ENCODE data around the gene KIAA0586. TPM values are rescaled to one million over a fixed set of nuclear protein-coding genes. Genes with fewer than 3 reads are reported as not detected.

The KIAA0586 gene
- total and polyA plus RNA-seq, 2 donors (not counting 3 experiments of a cell fraction or from before 2014, with no cell fraction given) = 7.4 to 25.9 TPM

DNA sequence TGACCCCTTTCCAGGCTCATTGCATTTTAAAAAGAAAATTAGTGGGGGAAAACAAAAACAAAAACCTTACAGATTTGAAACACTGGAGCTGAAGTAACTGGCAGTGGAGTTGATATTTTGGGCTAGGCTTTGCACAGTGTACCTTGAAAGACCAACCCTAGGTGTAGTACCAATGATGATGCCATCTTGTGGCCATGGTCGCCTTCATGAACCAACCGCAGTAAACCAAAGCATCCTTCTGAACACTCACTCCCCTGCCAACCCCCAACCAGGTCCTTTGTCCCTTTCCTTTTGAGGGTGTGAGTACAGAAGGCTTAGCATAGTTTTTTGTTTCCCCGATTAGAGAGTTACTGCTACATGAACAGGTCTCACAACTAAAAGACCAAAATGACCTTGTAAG, 25.9 kb upstream of the KIAA0586 start:
- FAIRE-seq (no peak), DNase-seq (ENCODE audit: low read depth, low spot score) (no peak)
- H2AFZ ChIP-seq (ENCODE audit: low read depth, low read length) = no peak overlapping the region
- no peaks in the 10 kb centered on the region for H3K27me3 ChIP-seq (ENCODE audit: control insufficient read depth in 2 of 2, insufficient read depth in 2 of 2, low read length in 2 of 2)
- intact Hi-C loops (cut with micrococcal nuclease) = no loop called here
- ChIA-PET POLR2A (no interaction called here), CTCF (interaction anchor here (1.4 kb wide), 1 partner anchor 294 kb away, joined by 5 read pairs; no protein-coding TSS in a partner anchor)
- no peak for TF ChIP-seq EZH2 (IDR thresholded peaks at IDR 0.05; ENCODE audit: borderline replicate concordance, low read depth, low read length, severe bottlenecking)
- TF ChIP-seq FOS (IDR thresholded peaks at IDR 0.05; ENCODE audit: borderline replicate concordance, insufficient read depth, low read length) = no peak
- TF ChIP-seq POLR2A (IDR thresholded peaks at IDR 0.05; ENCODE audit: low read depth, low read length) = no peak
- TF ChIP-seq GATA2 (IDR thresholded peaks at IDR 0.05; ENCODE audit: insufficient read depth, insufficient read length, low read depth, low read length) = no peak
- no peak for TF ChIP-seq POLR2AphosphoS5 (IDR thresholded peaks at IDR 0.05; ENCODE audit: insufficient read depth, low read depth, low read length)
- TF ChIP-seq, protein P1, sequence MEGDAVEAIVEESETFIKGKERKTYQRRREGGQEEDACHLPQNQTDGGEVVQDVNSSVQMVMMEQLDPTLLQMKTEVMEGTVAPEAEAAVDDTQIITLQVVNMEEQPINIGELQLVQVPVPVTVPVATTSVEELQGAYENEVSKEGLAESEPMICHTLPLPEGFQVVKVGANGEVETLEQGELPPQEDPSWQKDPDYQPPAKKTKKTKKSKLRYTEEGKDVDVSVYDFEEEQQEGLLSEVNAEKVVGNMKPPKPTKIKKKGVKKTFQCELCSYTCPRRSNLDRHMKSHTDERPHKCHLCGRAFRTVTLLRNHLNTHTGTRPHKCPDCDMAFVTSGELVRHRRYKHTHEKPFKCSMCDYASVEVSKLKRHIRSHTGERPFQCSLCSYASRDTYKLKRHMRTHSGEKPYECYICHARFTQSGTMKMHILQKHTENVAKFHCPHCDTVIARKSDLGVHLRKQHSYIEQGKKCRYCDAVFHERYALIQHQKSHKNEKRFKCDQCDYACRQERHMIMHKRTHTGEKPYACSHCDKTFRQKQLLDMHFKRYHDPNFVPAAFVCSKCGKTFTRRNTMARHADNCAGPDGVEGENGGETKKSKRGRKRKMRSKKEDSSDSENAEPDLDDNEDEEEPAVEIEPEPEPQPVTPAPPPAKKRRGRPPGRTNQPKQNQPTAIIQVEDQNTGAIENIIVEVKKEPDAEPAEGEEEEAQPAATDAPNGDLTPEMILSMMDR (IDR thresholded peaks at IDR 0.05; ENCODE audit: extremely low read depth in 1 of 2, insufficient read depth in 1 of 2, low read depth in 1 of 2, low read length in 2 of 2) = no peak
- TF ChIP-seq, protein P2, sequence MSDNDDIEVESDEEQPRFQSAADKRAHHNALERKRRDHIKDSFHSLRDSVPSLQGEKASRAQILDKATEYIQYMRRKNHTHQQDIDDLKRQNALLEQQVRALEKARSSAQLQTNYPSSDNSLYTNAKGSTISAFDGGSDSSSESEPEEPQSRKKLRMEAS (IDR thresholded peaks at IDR 0.05; ENCODE audit: insufficient read depth, insufficient read length) = no peak
- no peak for TF ChIP-seq MYC (IDR thresholded peaks at IDR 0.05; ENCODE audit: low read depth, low read length)
- TF ChIP-seq JUN (IDR thresholded peaks at IDR 0.05; ENCODE audit: borderline replicate concordance, insufficient read depth, insufficient read length, low read depth) = no peak
- BruUV-seq (replicated peaks) = no TSS peak
- H3K4me1 ChIP-seq (ENCODE audit: control insufficient read depth, extremely low read depth, insufficient read depth, low read length) = no peaks in the 10 kb centered on the region
- no peaks in the 10 kb centered on the region for H3K36me3 ChIP-seq (ENCODE audit: control insufficient read depth in 2 of 2, extremely low read depth in 1 of 2, insufficient read depth in 2 of 2, low read length in 2 of 2)
- no peak overlapping the region for H3K27ac ChIP-seq (ENCODE audit: insufficient read depth, low read depth, low read length)
- H3K4me3 ChIP-seq (replicated peaks in 1 of 3; ENCODE audit: insufficient read depth in 1 of 3, low read depth in 1 of 3, low read length in 3 of 3) = no peak overlapping the region
- H3K79me2 ChIP-seq (ENCODE audit: control insufficient read depth, insufficient read depth, low read length) = no peaks in the 10 kb centered on the region
- H3K9ac ChIP-seq (replicated peaks; ENCODE audit: extremely low read depth, insufficient read depth, low read length) = no peak overlapping the region
- no peaks in the 10 kb centered on the region for H3K9me3 ChIP-seq (replicated peaks; ENCODE audit: control insufficient read depth, insufficient read depth, low read length)
- no peaks in the 10 kb centered on the region for H3K9me1 ChIP-seq (replicated peaks; ENCODE audit: control insufficient read depth, extremely low read depth, insufficient read depth, low read length)
- H3K4me2 ChIP-seq (ENCODE audit: insufficient read depth, low read length) = no peak overlapping the region
- H4K20me1 ChIP-seq (replicated peaks; ENCODE audit: control insufficient read depth, extremely low read depth, insufficient read depth, low read length) = no peaks in the 10 kb centered on the region
- dilution Hi-C loops (cut with MboI; ENCODE audit: extremely low pct_ligation_motif_present, low sequenced_read_pairs) = no loop called here
